ENCODE data around the gene PTPRN2.

GRCh38 chr7:157623556-157623955, 964.1 kb downstream of the PTPRN2 start:
- no peak for TF ChIP-seq CTCF (IDR thresholded peaks at IDR 0.05 in 2 of 3, conservative IDR thresholded peaks at IDR 0.05 in 1 of 3; ENCODE audit: borderline replicate concordance in 1 of 3, insufficient read depth in 1 of 3, low read depth in 2 of 3, low read length in 2 of 3)
- TF ChIP-seq SP1 (IDR thresholded peaks at IDR 0.05; ENCODE audit: low read depth): no peak
- no peak for TF ChIP-seq EZH2 (IDR thresholded peaks at IDR 0.05)
